SK-N-SH (cell line): ENCODE measurements around the gene GPR39. TPM values are rescaled to one million over a fixed set of nuclear protein-coding genes. Genes with fewer than 3 reads are reported as not detected.

Source experiments
- CTCF ChIA-PET: fragments of 300-600, 350-600 bp; formaldehyde crosslinking; extraction: SDS; loops from one replicate; lab custom pipeline; 2021; lab: Yijun Ruan, JAX
- POLR2A ChIA-PET: fragments of 350-600 bp; sonication (Branson Sonifier 250); formaldehyde crosslinking; extraction: SDS; loops from one replicate; lab custom pipeline; 2020; ENCODE audit warnings: antibody characterized with exemption, inconsistent platforms; lab: Yijun Ruan, JAX
- DNase-seq: peaks from one replicate; pipeline ENCODE4 v3.0.0; 2012
- H2AFZ ChIP-seq: fragments of 200-600 bp; sonication (generic); 2 replicates; pipeline ENCODE4 v1.8.1; 2016; ENCODE audit warnings: antibody characterized with exemption, mild to moderate bottlenecking, low read depth
- H3F3A ChIP-seq: fragments of 200-600 bp; sonication (generic); replicated peaks from 2 replicates; pipeline ENCODE3; 2016; ENCODE audit warnings: antibody characterized with exemption, mild to moderate bottlenecking; ENCODE audit not compliant: insufficient read depth
- H3K27ac ChIP-seq, 2 experiments: fragments of 200-500 bp in 1 of 2; fragments of 200-600 bp in 1 of 2; sonication (Bioruptor generic) in 1 of 2; sonication (generic), shearing (Covaris generic) in 1 of 2; 2 replicates each; pipeline versions ENCODE4 v1.5.1 to v1.6.1; 2014 to 2016; ENCODE audit warnings: low read depth in 2 of 2, inconsistent platforms in 1 of 2, low read length in 1 of 2, mild to moderate bottlenecking in 1 of 2, mixed read lengths in 1 of 2
- H3K27me3 ChIP-seq: fragments of 200-600 bp; sonication (generic), shearing (Covaris generic); 2 replicates; pipeline ENCODE4 v1.6.1; 2016; ENCODE audit warnings: mixed run types; ENCODE audit not compliant: insufficient read depth
- H3K36me3 ChIP-seq, 2 experiments: fragments of 200-500 bp in 1 of 2; fragments of 200-600 bp in 1 of 2; sonication (Bioruptor generic) in 1 of 2; sonication (generic) in 1 of 2; replicated peaks in 1 of 2; 2 replicates each; pipeline versions ENCODE3 to v1.5.1; 2014 to 2016; ENCODE audit warnings: low read length in 1 of 2, mild to moderate bottlenecking in 1 of 2; ENCODE audit not compliant: insufficient read depth in 2 of 2, control insufficient read depth in 1 of 2
- H3K4me1 ChIP-seq, 2 experiments: fragments of 200-500 bp in 1 of 2; fragments of 200-600 bp in 1 of 2; sonication (Bioruptor generic) in 1 of 2; sonication (generic), shearing (Covaris generic) in 1 of 2; 2 replicates each; pipeline versions ENCODE4 v1.5.1 to v1.6.1; 2014 to 2016; ENCODE audit warnings: low read depth in 1 of 2, low read length in 1 of 2, mixed run types in 1 of 2; ENCODE audit not compliant: insufficient read depth in 2 of 2, control insufficient read depth in 1 of 2
- H3K4me2 ChIP-seq: fragments of 200-600 bp; sonication (generic), shearing (Covaris generic); 2 replicates; pipeline ENCODE4 v1.6.1; 2017; ENCODE audit warnings: mixed run types
- H3K4me3 ChIP-seq, 2 experiments: fragments of 200-500 bp in 1 of 2; fragments of 200-600 bp in 1 of 2; sonication (Bioruptor generic) in 1 of 2; sonication (generic), shearing (Covaris generic) in 1 of 2; 2 replicates each; pipeline versions ENCODE4 v1.5.1 to v1.8.1; 2014 to 2016; ENCODE audit warnings: low read depth in 2 of 2, inconsistent platforms in 1 of 2, low read length in 1 of 2, mild to moderate bottlenecking in 1 of 2, mixed read lengths in 1 of 2, moderate library complexity in 1 of 2
- H3K79me2 ChIP-seq: fragments of 200-600 bp; sonication (generic); 2 replicates; pipeline ENCODE4 v1.8.1; 2017; ENCODE audit warnings: mild to moderate bottlenecking; ENCODE audit not compliant: insufficient read depth
- H3K9ac ChIP-seq: fragments of 200-600 bp; sonication (generic); 2 replicates; pipeline ENCODE4 v1.6.1; 2017; ENCODE audit warnings: mixed run types
- H3K9me2 ChIP-seq: fragments of 200-600 bp; sonication (generic); 2 replicates; pipeline ENCODE4 v1.6.1; 2017; ENCODE audit warnings: mixed run types
- H3K9me3 ChIP-seq: fragments of 200-600 bp; sonication (generic); 2 replicates; pipeline ENCODE4 v1.6.1; 2017; ENCODE audit warnings: mixed run types, mild to moderate bottlenecking, moderate library complexity
- H4K20me1 ChIP-seq: fragments of 200-600 bp; sonication (generic); 2 replicates; pipeline ENCODE4 v1.6.1; 2017; ENCODE audit warnings: mild to moderate bottlenecking, mixed run types; ENCODE audit not compliant: insufficient read depth
- ELF1 ChIP-seq: IDR thresholded peaks from 2 replicates; pipeline ENCODE4 v1.4.0; 2012
- EP300 ChIP-seq, 2 experiments: IDR thresholded peaks; 2 replicates each; pipeline versions ENCODE4 v1.4.0 to v1.6.1; 2012; ENCODE audit warnings: borderline replicate concordance in 1 of 2, low read depth in 1 of 2, low read length in 1 of 2
- EZH2phosphoT487 ChIP-seq: fragments of 200-600 bp; sonication (generic); IDR thresholded peaks from 2 replicates; pipeline ENCODE4 v1.6.1; 2017; ENCODE audit warnings: low read depth, mixed run types, mild to moderate bottlenecking, antibody characterized with exemption, moderate library complexity, borderline replicate concordance
- FOSL2 ChIP-seq: IDR thresholded peaks from 2 replicates; pipeline ENCODE4 v1.4.0; 2012; ENCODE audit warnings: low read depth, mild to moderate bottlenecking, moderate library complexity, borderline replicate concordance
- GABPA ChIP-seq: IDR thresholded peaks from 2 replicates; pipeline ENCODE4 v1.4.0; 2012; ENCODE audit warnings: low read depth, mild to moderate bottlenecking
- GATA2 ChIP-seq: sonication (generic); formaldehyde crosslinking; IDR thresholded peaks from 2 replicates; pipeline ENCODE4 v1.5.0; 2020; ENCODE audit warnings: mild to moderate bottlenecking, missing genetic modification reagents
- JUND ChIP-seq: IDR thresholded peaks from 2 replicates; pipeline ENCODE4 v1.4.0; 2012
- MXI1 ChIP-seq: IDR thresholded peaks from 2 replicates; pipeline ENCODE4 v1.6.1; 2012; ENCODE audit warnings: mild to moderate bottlenecking, low read depth, low read length, improper control_type of control experiment
- POLR2AphosphoS5 ChIP-seq: IDR thresholded peaks from 2 replicates; pipeline ENCODE4 v1.6.1; 2012; ENCODE audit warnings: low read depth, low read length
- RCOR1 ChIP-seq: fragments of 150-350 bp; IDR thresholded peaks from 2 replicates; pipeline ENCODE4 v1.6.1; 2017; ENCODE audit warnings: antibody characterized with exemption, low read length
- RXRA ChIP-seq: IDR thresholded peaks from 2 replicates; pipeline ENCODE4 v1.4.0; 2012; ENCODE audit warnings: low read depth, mild to moderate bottlenecking, borderline replicate concordance
- TCF12 ChIP-seq: IDR thresholded peaks from 2 replicates; pipeline ENCODE4 v1.4.0; 2012
- TEAD4 ChIP-seq: IDR thresholded peaks from 2 replicates; pipeline ENCODE4 v1.4.0; 2012; ENCODE audit warnings: mild to moderate bottlenecking, borderline replicate concordance; ENCODE audit not compliant: insufficient read depth
- YY1 ChIP-seq: IDR thresholded peaks from 2 replicates; pipeline ENCODE4 v1.4.0; 2012; ENCODE audit warnings: low read depth, mild to moderate bottlenecking
- WGBS: methylation state at CpG from one replicate; pipeline ENCODE4 v1.1.6; 2017; ENCODE audit warnings: low lambda C conversion rate; 5-methylcytosine and 5-hydroxymethylcytosine counted together
- polyA plus RNA-seq, 3 experiments: library from polyadenylated mRNA; depleted of rRNA; stranded (reverse); fragments of >200 nt; gene quantifications; 2 replicates each; pipeline ENCODE4 v1.2.3, GENCODE V29; 2012
- TF ChIP-seq, protein P1 (sequence below): IDR thresholded peaks from 2 replicates; pipeline ENCODE4 v1.4.0; 2012; ENCODE audit warnings: low read depth, borderline replicate concordance
- TF ChIP-seq, protein P2 (sequence below): IDR thresholded peaks from 2 replicates; pipeline ENCODE4; 2012
- TF ChIP-seq, protein P3 (sequence below): fragments of 150-350 bp; IDR thresholded peaks from 2 replicates; pipeline ENCODE4 v1.6.1; 2016; ENCODE audit warnings: mild to moderate bottlenecking, low read depth, low read length

Gene GPR39
- polyA plus RNA-seq, 1 of the 3 experiments (the other 2 are of a cell fraction), result 2.3 TPM

DNA sequence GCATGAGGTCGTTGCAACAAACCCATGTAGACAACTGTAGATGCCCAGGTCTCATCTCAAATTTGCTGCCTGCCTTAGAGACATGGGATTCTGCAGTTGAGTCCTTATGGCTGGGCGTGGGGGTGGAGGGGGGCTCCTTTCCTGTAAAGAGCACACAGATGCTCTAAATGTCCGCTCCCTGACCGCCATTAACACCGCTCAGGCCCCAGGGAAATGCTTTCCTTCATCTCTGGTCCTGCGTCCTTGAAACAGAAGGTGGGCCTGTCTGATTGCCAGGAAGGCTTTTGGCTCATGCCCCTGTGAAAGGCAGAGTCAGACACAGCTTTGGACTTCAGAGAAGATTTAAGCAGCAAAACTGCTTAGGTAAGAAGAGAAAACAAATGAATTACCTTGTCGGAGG lies 25.7 kb downstream of the GPR39 start:
- no peaks in the 10 kb centered on the region for H3K9me3 ChIP-seq
- DNase-seq, result no peak
- no peaks in the 10 kb centered on the region for H3K79me2 ChIP-seq
- WGBS, result 86% methylated on average over 7 of the region's 7 CpGs
- H3F3A ChIP-seq, result peaks cover 14% of the 10 kb centered on the region
- no peak overlapping the region for H3K27ac ChIP-seq
- ChIA-PET CTCF (no interaction called here), POLR2A (no interaction called here)
- no peaks in the 10 kb centered on the region for H4K20me1 ChIP-seq
- H3K9me2 ChIP-seq, result no peaks in the 10 kb centered on the region
- H2AFZ ChIP-seq, result no peak overlapping the region
- no peaks in the 10 kb centered on the region for H3K36me3 ChIP-seq
- H3K27me3 ChIP-seq, result no peaks in the 10 kb centered on the region
- peaks cover 2 to 23% of the 10 kb centered on the region in 2 experiments; a peak in 2 of 4 replicates for H3K4me1 ChIP-seq
- H3K4me2 ChIP-seq, result no peak overlapping the region
- TF ChIP-seq EP300 (IDR thresholded peaks at IDR 0.05; ENCODE audit: borderline replicate concordance in 1 of 2, low read depth in 1 of 2, low read length in 1 of 2), result no peak
- TF ChIP-seq, protein P1, sequence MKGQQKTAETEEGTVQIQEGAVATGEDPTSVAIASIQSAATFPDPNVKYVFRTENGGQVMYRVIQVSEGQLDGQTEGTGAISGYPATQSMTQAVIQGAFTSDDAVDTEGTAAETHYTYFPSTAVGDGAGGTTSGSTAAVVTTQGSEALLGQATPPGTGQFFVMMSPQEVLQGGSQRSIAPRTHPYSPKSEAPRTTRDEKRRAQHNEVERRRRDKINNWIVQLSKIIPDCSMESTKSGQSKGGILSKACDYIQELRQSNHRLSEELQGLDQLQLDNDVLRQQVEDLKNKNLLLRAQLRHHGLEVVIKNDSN, result no peak
- no peak for TF ChIP-seq JUND
- TF ChIP-seq FOSL2, result no peak
- TF ChIP-seq TCF12, result no peak
- TF ChIP-seq TEAD4, result no peak
- TF ChIP-seq POLR2AphosphoS5, result no peak
- no peak for TF ChIP-seq YY1
- no peak for TF ChIP-seq EZH2phosphoT487
- no peak for TF ChIP-seq GABPA
- TF ChIP-seq MXI1, result no peak
- no peak for TF ChIP-seq RXRA
- no peak for TF ChIP-seq ELF1
- TF ChIP-seq, protein P2, sequence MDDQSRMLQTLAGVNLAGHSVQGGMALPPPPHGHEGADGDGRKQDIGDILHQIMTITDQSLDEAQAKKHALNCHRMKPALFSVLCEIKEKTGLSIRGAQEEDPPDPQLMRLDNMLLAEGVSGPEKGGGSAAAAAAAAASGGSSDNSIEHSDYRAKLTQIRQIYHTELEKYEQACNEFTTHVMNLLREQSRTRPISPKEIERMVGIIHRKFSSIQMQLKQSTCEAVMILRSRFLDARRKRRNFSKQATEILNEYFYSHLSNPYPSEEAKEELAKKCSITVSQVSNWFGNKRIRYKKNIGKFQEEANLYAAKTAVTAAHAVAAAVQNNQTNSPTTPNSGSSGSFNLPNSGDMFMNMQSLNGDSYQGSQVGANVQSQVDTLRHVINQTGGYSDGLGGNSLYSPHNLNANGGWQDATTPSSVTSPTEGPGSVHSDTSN, result no peak
- H3K4me3 ChIP-seq, result no peak overlapping the region
- no peak overlapping the region for H3K9ac ChIP-seq

DNA sequence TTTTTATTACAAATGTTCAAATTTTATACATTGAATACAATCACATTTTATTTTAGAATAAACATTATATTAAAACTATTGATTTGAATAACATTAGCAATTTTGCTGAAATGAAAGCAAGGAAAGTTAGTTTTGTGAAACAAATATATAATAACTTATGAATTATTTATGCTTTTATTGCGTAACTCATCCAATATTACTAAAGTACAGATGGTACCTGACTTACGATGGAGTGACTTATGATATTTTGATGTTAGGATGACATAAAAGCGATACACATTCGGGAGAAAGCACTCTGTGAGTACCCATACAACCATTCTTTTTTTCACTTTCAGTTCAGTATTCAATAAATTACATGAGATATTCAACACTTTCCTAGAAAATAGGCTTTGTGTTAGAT lies 26.5 kb downstream of the GPR39 start:
- TF ChIP-seq, protein P3, sequence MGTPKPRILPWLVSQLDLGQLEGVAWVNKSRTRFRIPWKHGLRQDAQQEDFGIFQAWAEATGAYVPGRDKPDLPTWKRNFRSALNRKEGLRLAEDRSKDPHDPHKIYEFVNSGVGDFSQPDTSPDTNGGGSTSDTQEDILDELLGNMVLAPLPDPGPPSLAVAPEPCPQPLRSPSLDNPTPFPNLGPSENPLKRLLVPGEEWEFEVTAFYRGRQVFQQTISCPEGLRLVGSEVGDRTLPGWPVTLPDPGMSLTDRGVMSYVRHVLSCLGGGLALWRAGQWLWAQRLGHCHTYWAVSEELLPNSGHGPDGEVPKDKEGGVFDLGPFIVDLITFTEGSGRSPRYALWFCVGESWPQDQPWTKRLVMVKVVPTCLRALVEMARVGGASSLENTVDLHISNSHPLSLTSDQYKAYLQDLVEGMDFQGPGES, result no peak
- no peak for TF ChIP-seq GATA2 (CRISPR knock-in tag)
- no peak for TF ChIP-seq RCOR1
- TF ChIP-seq RXRA, result no peak
- TF ChIP-seq ELF1, result no peak
- TF ChIP-seq JUND, result no peak
- Histone ChIP-seq H3K9me2 (no peaks in the 10 kb centered on the region), H3K27me3 (no peaks in the 10 kb centered on the region), H4K20me1 (no peaks in the 10 kb centered on the region), H3F3A (peaks cover 12% of the 10 kb centered on the region), H3K4me1 (peaks cover 2 to 23% of the 10 kb centered on the region in 2 experiments; a peak in 2 of 4 replicates), H3K79me2 (no peaks in the 10 kb centered on the region), H2AFZ (no peak overlapping the region), H3K4me3 (no peak overlapping the region), H3K9me3 (no peaks in the 10 kb centered on the region), H3K36me3 (no peaks in the 10 kb centered on the region), H3K9ac (no peak overlapping the region), H3K4me2 (no peak overlapping the region), H3K27ac (no peak overlapping the region)
- ChIA-PET CTCF (no interaction called here), POLR2A (no interaction called here)
- DNase-seq, result no peak
- 94% methylated on average over 4 of the region's 4 CpGs for WGBS
